GM21529 (cell line): Measurements from ENCODE around the gene FOXD1.
"Not testable (repeated sequence)": the region's sequence is repeated elsewhere in the genome, so short reads cannot be mapped to it uniquely, and the experiment has no call there.

ENCODE experiments used
- ATAC-seq: cut with Tn5 transposase; IDR thresholded peaks from one replicate; pipeline ENCODE4 v1.9.1; 2021; ENCODE audit not compliant: unreplicated experiment

Gene FOXD1

DNA sequence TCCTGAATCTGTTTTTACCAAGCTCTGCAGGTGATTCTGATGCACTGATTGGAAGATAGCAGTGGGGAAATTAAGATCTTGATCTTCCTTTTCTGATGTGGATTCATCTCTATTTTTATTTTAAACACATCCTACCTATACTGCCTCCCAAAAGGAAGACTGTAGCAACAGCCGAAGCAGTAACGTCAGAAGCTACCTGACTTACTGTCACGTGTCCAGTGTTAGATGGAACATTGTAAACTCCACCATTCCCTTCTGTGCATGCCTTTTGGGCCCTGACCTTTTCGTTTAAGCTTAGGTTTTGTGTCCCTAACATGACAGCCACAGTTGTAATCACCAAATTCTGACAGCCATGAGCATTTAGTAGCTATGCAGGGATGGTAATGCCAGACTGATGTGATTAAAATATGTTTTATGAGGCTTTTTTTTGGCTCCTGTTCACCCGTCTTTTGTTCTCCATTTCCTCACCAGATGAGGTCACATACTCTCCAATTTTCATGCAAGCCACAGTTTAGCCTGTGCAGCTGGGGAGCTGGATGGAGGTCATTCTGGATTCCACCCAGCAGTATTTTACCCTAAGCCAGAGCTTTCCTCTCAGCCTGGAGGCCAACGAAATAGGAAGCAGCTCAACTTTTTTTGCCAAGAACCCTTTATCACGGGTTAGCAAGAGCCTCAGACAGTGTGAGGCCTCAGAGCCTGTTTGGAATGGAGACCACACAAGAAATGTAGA lies 15.6 kb upstream of the FOXD1 start:
- ATAC-seq = no peak

DNA sequence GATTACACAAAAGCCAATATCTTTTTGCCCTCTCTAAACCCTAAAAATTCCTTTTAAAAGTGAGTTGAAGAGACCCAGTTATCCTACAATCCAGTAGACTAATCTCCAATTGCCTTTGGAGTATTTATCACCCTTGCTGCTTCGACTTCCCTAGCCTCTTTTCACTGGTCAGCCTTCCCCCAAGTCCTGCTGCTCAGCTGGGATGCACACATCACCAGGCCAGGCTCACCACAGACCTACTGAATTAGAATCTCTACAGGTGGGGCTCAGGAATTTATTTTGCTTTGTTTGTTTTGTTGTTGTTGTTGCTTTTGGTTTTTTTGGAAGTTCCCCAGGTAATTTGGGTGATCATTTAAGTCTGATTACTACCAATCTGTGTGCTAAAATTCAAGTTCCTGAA lies 11.6 kb upstream of the FOXD1 start:
- ATAC-seq = no peak

DNA sequence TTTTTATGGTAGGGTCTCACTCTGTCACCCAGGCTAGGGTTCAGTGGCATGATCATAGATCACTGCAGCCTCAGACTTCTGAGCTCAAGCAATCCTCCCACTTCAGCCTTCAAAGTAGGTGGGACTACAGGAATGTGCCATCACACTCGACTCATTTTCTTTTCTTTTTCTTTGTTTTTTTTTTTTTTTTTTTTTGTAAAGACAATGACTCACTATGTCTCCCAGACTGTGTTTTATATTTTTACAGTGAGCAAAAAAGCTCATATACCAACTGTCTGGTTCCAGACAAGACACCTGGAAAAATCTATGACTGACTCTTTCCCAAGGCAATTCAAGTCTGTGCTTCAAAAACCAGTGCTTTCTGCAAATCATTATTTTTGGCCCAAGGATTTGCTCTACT lies 10.8 kb upstream of the FOXD1 start:
- ATAC-seq = no peak

DNA sequence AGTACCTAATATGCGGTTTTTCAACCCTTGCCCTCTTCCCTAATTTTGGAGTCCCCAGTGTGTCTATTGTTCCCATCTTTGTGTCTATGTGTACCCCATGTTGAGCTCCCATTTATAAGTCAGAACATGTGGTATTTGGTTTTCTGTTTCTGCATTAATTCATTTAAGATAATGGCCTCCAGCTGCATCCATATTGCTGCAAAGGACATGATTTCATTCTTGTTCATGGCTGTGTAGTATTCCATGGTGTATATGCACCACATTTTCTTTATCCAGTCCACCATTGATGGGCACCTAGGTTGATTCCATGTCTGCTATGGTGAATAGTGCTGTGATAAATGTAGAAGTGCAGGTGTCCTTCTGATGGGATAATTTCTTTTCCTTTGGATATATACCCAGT lies 7.9 kb upstream of the FOXD1 start:
- not testable (repeated sequence) for ATAC-seq

DNA sequence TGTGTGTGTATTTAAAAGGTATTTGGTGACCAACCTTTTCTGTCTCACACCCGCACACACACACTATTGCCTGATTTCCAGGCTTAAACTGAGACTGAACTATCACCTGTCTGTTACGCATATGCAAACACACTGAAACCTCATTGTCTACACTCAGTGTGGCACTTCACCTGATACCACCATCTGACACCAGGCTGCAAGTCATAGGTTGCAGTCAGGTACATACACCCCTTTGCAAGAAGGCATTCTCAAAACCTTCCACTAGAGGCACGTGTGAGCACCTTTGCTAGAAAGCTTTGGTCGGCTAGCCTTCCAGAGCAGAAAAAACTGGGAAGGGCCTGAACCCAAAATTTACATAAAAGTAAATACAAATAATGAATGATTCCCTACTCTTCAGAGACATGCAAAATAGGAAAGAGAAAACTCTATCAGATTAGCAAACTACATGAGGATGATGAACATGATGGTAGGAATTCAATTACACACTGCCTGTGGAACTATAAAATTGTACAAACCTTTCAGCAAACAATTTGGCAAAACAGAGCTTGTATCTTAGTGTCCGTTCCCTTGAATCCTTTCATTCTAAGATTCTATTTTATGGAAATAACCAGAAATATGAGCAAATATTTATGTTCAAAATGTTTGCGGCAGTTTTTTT lies 5.9 kb upstream of the FOXD1 start:
- peak; percentile 83 for ATAC-seq

DNA sequence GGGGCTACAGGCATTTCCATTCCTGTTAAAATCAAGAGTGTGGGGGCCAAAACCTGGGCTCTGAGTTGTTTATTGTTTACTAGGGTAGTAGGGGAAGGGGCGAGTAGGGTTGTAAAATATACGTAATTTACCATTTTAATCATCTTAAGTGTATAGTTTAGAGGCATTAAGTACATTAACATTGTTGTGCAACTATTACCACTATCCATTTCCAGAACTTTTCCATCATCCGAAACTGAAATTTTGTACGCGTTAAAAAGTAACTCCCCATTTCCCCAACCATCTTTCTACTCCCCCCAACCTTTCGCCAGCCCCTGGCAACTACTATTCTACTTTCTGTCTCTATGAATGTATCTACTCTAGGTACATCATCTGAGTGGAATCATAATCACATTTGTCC lies 3.6 kb upstream of the FOXD1 start:
- no peak for ATAC-seq

DNA sequence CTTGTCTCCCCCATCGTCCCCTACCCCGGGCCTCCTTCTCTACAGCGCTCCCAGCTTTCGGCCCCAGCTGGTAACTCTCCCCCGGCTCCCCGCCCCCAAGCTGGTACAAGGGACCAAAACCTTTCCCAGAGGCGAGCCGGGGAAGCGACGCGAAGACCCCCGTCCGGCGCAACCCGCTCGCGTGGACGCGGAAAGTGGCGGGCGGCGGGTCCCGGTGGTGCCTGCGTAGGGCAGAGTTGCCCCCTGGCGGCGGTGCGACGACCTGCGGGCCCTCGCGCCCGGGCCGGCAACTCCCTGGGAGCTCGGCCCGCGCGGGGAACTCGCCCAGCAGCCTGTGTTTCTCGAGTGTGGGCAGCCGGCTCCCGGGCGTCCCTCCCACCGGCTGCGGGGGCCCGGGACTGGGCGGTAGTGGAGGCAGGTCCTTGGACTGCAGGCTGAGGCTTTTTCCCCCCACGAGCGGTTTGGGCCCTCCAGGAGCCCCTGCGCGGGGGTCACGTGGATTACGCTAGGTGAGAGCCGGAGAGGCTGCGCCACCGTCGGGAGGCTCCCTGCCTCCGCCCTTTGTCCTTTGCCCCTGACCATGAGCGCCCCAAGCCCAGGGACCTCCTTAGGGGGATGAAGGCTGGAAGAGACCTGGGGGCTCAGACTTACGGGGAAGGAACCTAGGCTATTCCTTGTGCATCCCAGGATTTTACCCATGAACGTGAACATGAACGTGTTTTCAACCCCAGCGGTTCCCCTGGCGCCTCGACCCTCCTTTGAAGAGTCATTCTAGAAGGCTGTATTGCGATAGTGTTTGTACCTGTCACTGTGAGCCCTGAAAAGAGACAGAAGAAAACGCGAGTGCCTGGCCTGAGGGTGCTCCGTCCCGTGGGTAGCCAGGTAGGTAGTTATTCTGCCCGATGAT lies 2.9 kb upstream of the FOXD1 start:
- ATAC-seq = no peak

DNA sequence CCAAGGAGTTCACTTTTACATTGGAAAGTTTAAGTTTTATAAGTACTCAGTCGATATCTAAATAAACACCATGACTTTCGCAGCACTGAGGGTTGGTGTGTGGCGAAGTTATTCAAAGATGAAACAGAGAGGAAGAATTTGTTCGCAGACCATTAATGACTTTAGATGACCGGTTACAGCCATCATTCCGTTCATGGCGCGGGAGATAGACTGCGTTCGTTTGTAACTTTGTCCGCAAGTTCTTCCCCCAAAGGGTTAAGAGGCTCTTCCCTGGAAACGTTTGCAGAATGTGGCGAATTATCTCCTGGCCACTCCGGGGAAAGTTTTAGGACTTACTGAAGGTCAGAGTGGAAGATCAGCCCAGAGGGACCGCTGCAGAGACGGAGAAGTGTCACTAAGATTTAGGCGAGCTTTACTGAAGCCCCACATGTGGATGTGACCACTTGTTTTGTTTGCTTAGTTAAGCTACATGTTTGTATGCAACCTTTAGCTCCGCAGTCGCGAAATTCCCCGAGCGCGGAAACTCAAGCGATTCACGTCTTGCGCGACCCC lies 2.2 kb upstream of the FOXD1 start:
- no peak for ATAC-seq

DNA sequence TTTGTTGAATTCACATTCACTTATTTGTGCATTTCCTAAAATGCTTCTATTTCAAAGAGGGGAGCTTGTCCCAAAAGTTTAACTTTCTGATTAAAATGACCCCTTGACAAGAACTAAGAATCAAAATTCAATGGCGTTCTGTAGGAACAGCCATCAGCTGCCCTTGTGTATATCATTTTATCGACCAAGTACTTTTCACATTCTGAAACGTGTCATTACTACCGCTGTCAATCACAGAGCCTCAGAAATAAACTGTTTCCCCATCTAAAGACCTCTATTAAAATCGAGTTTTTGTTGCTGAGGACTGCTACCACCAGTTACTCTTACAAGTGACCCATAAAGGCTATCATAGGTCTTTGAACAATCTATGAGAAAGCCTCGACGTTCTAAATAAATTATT lies 1.6 kb upstream of the FOXD1 start:
- no peak for ATAC-seq

DNA sequence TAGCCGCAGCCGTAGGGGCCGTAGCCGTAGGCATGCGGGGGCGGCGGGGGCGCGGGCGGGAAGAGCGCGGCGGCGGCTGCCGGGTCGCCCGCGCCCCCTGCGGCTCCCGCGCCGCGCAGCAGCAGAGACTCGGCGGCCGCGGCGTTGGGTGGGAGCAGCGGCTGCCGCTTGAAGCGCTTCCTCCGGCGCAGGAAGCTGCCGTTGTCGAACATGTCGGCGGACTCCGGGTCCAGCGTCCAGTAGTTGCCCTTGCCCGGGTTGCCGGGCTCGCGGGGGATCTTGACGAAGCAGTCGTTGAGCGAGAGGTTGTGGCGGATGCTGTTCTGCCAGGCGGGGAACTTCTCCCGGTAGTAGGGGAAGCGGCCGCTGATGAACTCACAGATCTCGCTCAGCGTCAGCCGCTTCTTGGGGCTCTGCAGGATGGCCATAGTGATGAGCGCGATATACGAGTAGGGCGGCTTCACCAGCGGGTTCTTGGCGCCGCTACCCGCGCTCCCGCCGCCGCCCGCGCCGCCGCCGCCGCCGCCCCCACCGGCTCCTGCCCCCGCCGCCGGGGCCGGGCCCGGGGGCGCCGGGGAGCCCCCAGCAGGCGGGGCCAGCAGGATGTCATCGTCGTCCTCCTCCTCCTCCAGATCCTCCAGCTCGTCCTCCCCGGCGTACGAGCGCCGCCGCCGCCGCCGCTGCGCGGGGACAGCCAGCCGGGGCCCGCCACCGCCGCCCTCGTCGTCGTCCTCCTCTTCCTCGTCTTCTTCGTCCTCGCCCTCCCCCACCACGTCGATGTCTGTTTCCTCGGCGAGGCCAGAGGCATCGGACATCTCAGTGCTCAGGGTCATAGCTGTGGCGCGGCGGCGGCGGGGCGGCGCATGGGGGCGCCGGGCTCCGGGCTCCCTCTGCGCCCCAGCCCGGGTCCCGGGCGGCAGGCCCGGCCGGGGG lies 781 bp downstream of the FOXD1 start:
- ATAC-seq = peak; percentile 28

DNA sequence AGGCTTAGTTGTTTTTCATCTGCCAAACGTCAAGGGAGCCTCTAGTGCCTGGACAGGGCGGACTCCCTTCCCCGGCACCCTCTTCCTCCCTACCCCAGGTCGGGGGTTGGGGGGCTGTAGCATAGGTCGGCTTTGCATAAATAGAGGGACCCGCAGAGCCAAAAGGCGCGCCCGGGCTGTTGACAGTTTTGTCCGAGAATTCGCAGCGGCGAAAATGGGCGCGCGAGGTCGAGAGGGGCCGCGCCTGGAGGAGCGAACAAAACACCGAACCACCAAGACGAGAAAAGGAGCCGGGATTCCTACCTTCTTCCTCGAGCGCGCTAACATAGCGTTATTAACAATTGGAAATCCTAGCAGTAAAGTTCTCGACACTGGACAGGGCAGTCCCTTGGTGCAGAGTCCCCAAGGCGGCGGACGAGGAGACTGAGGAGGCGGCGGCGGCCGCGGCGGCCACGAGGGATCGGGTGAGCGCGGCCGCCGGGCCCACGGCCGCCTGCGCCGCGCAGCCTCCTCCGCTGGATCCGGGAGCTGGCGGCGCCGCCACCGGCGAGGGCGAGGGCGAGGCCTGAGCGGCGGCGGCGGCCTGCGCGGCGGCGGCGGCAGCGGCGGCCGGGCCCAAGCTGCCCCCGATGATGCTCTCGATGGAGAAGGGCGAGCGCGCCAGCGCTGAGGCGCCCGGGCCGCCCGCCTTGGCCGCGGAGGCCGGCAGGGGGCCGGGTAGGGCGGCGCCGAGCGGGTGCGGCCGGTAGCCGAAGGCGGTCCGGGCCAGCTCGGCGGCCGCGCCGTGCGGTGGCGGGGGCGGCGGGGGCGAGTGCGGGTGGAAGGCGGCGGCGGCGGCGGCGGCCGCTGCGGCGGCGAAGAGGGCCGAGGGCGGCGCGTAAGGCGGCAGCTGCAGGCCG lies 1.7 kb downstream of the FOXD1 start:
- ATAC-seq = peak; percentile 17

DNA sequence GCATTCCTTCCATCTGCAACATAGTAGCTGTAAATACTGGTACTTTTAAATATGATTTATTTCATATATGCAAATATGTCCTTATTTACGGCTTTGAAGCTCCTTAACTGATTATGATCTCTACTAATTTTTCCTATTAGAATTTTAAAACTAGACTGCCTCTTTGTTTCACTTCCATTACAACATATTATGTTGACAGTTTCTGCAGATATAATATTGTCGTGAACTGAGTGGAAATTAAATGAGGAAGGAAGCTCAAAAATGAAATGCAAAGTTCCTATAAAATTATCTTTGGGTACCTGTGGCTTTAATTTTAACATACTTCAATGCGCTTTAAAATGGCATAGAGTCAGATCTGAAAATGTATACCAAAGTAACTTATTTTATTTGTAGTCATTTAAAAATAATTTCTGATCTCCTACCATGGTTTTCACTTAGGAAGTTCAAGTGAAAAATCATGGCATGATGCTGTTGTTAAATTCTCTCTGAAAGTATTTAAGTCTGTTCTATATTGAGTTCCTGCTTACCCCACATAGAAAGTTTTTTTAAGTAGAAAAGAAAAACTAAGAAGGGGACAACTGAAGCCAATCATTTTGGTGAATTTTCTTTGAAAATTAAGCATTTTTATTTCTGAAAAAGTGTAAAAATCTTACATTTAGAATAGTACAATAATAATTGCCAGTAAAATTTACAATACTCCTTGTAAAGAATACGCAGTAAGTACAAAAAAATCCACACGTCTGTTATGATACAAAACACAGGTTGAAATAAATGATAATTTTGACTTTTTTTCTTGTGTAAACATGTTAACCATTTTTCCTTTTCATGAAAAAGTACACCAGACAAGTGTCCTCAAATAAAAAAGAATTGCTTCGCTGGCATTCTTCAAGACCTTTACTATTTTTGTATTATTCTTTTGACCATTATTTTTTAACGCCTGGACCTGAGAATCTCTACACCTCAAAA lies 2.6 kb downstream of the FOXD1 start:
- no peak for ATAC-seq

DNA sequence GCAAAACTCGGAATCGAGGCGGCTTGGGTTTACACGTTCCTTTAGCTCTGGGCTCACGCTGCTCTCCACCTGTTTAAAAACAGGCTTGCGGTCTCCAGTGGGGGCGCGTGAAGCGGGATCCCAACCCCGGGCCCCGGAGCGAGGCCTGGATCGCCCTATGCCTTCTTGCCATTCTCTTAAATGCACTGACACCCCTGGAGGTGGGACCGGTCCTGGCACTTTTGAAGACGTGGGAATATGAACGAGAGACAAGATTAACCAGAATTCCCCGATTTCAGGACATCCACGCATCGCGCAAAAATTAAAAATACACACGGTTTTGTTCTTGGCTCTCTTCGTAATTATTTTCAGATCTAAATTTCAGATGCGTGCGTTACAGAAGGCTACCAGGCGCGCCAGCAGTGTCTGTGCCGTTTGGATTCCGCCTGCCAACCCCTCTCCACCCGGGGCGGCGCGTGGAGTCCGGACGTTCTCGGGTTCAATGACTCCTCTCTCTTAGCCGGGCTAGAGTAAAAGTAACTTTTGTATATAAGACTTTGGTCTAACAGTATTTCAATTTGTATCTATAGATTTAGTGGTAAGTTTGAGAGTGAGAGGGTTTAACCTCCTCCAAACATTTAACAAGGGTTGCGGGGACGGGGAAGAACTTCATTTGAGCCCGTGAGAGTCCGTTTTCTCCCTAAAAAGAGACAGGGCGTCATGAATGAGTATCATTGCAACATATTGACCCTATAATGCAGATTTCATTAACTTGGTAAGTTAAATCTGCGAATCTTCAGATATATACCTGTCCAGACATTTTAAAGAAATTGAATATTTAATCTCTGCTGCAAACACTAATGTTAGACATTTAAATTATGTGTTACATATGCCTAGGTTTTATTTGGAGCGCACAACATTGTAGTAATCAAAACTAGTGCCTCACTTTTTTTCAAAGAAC lies 3.8 kb downstream of the FOXD1 start:
- ATAC-seq = no peak

DNA sequence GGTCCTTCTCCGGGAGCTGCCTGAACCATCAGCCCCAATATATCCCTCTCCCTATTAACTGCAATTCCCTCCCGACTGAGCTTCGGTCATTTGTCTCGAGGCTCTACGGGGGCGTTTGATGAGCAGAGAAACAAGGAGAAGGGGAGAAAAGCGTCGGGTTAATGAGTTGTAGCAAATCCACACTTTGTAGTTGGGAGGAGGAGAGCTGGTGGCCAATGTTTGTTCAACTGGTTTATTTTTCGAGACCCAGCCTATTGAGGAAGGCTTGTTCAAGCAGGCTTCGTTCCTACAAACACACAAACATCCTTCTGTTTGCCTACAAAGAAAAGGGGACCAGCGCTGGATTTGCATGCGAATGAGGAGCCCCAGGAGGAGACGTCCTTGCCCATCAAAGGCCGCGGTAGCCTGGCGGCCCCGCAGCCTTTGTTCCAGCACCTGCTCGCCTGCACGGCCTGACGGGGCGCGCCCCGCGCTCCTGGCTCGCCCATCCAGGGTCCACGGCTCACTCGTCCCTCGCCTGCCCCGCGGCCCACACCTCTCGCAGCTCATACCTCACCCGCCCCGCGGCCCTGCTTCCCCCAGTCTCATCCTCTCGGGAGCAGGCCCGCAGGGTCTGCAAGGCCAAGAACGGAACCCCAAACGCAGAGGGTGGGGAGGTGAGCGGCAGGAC lies 4.6 kb downstream of the FOXD1 start:
- no peak for ATAC-seq

DNA sequence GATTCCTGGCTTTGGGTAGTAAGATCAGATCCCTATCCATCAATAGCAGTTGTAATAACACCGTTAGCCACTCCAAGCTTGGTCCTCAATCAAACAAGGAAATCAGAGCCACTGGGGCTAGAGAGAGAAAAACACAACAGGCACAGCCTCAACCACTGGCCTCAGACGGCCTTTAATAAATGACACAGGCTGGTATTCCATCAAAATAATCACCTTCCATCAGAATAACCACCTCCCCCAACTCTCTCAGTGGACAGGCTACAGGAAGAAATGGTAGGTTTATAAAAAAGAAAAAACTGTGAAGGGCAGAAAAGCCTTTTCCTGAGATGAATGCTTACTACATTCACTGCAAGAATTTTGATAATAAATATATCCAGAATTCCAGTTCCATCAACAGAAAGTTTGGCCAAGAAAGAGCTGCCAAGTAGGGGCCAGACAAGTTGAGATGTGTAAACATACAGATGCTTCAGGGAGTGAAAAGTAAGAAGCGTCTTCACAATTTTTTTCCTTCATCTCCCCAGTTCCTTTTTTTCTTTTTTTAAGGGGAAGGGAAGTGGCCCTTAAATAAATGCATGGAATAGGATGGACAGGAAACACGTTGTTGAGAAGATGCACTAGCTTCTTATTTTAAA lies 5.5 kb downstream of the FOXD1 start:
- no peak for ATAC-seq

DNA sequence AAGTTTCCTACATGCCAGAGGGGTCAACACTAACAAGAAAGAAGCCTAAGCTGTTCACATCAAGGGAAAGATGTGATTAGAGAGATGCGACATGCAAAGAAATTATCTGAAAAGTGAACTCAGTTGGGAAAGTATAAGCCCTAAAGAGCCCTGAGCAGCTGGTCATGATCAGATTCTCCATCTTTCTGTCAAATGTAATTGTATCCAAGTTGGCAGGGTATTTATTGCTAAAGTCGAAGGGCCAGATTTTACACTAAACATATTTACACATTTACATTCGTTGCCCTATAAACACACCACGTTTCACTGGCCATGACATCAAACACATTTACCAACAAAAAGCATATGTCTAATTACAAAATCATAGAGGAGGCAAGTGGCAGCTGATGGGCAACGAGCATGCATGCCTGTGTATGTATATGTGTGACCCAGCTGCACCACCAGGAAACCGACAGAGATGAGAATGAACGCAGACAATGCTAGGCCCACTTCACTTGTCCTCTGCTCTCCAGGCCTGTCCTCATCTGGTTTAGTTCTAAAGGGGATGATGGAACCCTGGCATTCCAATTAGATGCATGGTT lies 6.3 kb downstream of the FOXD1 start:
- ATAC-seq = no peak
